GM18502 (cell line): ENCODE data around the gene CCDC138.

ENCODE experiments used
- ATAC-seq: cut with Tn5 transposase; IDR thresholded peaks from one replicate; pipeline ENCODE4 v1.9.1; 2021; ENCODE audit warnings: mild to moderate bottlenecking; ENCODE audit not compliant: unreplicated experiment, poor library complexity

The CCDC138 gene

DNA sequence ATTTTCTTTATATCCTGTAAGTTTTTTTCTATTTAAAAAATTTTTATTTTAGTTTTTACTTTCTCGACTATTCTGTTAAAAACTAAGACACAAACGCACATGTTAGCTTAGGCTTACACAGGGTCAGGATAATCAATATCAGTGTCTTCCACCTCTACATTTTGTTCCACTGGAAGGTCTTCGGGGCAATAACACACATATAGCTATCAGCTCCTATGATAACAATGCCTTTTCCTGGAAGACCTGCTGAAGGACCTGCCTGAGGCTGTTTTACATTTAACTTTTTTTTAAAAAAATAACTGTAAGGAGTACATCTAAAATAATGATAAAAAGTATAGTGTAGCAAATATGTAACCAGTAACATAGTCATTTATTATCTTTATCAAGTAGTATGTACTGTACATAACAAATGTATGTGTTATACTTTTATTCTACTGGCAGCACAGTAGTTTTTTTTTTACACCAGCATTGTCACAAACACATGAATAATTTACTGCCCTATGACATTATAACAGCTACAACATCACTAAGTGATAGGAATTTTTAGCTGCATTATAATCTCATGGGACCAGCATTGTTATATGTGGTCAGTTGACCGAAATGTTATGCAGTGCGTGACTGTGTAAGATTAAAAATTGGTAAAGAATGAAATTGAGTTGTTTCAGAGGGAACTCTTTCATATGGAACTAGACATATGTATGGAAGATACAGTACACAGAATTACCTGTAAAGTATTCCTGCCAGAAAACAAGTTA is 37.9 kb downstream of the CCDC138 start:
- no peak for ATAC-seq

DNA sequence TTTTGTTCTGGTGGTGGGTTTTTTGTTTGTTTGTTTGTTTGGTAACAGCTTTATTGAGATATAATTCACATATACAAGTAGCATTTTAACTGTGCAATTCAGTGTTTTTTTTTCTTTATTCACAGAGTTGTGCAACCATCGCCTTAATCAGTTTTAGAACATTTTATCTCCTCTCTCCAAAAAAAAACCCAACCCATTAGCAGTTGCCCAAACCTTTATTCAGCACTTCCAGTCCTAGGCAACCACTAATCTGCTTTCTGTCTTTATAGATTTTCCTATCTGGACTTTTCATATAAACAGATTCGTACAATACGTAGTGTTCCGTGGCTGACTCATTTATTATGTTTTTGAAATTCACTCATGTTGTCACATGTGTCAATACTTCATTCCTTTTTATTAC is 38.7 kb downstream of the CCDC138 start:
- ATAC-seq, result no peak

DNA sequence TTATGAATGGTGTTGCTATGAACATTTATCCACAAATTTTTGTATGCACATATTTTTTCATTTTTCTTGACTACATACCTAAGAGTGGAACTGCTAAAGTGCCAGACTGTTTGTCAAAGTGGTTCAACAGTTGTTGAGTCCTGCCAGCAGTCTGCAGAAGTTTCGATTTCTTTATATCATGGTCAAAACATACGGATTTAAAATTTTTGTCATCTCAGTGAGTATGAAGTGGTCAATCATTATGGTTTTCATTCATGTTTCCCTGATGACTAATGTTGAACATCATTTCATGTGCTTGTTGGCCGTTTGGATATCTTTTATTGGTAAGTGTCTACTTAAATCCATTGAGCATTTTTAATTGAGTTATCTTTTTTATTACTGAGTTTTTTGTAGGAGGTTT is 39.2 kb downstream of the CCDC138 start:
- ATAC-seq, result no peak

DNA sequence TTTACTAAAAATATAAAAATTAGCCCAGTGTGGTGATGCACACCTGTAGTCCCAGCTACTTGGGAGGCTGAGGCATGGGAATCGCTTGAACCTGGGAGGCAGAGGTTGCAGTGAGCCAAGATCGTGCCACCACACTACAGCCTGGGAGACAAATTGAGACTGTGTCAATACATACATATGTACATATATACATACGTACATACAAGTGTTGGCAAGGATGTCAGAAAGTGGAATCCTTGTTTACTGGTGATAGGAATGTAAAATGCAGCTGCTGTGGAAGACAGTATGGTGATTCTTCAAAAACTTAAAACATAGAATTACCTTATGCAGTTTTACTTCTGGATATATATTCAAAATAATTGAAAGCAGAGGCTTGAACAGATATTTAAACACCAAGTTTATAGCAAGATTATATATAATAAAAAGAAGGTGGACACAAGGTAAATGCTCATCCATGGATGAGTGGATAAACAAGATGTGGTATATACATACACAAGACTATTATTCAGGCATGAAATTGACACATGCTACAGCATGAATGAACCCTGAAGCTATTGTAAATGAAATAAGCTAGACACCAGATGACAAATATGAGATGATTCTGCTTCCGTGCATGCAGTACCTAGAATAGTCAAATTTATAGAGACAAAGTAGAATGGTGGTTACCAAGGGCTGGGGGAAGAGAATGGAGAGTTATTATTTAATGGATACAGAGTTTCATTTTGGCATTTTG is 43.2 kb downstream of the CCDC138 start:
- ATAC-seq, result no peak

DNA sequence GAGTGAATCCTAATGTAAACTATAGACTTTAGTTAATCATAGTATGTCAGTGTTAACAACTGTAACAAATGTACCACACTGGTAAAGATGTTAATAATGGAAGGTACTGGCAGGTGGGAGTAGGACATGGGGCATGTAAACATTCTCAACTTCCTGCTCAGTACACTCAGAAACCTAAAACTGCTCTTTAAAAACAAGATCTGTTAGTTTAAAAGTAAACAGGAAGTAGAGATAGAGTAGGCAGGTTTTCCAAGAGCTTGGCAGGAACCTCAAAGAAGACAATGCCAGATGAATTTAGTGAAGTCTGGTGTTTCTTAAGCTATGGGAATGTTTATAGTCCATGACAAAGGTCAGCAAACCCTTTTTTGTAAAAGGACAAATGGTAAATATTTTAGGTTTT is 46.6 kb downstream of the CCDC138 start:
- no peak for ATAC-seq

DNA sequence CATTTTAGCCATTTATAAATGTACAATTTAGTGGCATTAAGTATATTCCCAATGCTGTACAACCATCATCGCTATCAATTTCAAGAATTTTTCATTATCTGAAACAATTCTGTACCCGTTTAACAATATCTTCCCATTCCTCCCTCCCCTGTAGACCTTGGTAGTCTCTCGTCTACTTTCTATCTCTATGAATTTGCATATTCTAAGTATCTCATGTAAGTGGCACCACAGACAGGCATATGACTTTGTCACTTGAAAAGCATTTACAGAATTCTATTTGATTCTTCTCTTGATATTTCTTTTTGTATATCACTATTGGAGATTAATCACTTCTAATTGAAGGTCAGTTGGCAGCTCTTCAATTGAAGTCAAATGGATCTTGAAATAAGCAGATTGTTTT is 48.0 kb downstream of the CCDC138 start:
- no peak for ATAC-seq

DNA sequence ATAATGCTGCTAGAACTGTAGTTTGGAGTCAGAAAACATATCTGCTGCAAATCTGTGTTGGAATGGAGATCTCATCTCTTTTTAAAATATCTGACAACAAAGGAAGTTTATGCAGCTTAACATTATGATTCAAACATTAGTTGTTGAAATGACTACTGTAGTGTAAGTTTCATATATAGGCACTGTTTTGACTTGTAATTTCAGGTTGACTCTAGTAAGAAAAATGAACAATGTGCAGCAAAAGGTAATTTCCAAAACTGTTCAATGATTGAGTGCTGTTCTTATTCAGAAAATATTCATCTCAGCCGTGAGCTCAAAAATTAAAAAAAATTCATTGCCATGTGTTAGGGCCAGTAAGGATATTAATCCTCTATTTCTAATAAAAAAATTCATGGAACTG is 48.5 kb downstream of the CCDC138 start:
- ATAC-seq, result peak; percentile 47

DNA sequence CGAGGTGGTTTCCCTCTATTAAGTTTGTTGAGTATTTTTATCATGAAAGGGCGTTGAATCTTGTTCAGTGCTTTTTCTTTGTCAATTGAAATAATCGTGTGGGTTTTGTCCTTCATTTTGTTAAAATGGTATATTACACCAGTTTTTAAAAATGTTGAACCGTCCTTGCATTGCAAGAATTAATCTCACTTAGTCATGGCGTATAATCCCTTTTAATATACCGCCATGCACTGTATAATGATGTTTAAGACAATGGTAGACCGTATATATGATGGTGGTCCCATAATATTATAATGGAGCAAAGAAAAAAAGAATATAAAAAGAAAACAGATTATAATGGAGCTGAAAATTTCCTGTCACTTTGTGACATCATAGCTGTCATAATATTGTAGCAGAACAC is 50.6 kb downstream of the CCDC138 start:
- ATAC-seq, result no peak

DNA sequence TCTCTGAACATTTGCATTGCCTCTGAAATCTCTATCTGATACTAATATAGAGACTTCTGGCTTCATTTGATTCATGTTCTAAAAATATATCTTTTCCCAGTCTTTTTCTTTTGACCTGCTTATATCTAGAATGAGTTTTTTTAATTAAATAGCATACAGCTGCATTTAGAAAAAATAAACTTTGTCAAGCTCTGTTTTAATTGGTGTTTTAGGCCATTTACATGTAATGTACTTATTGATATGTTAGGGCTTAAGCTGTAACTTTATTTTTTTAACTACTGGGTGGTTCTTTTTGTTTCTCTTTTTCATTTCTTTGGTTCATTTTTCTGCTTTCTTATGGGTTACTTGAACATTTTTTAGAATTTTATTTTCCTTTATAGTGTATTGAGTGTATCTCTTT is 54.9 kb downstream of the CCDC138 start:
- ATAC-seq, result no peak

DNA sequence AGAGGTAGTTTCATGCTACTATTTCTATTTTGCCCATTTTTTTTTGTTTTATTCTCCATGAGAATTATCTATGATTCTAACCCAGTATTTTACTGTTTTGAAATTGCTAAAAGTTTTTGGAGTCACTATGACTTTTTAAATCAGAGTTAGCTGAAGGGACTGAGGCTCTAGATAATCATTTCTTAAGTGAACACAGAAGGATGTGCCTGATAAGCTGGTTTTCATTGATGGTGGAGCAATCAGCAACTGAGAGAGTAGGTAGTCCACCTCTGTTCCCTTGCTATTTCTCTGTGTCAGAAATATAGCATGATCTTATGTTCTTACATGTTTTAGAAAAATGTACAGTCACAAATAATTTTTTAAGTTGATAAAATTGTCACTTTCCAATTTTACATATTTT is 59.4 kb downstream of the CCDC138 start:
- no peak for ATAC-seq

DNA sequence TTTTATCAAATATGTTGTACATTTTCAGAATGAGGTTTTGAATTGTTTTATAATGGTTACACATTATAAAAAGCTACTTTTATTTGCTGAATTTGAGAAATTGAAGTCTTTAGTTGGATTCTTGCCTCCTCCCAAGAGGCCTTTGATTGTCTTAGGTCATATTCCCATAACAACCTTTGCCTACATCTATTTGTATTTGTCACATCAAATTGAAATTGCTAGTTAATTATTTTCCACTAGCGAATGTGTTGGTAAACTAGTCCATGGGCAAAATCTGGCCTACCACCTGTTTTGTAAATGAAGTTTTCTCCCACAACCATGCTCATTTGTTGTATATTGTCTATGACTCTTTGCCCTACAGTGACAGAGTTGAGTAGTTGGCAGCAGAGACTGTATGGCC is 60.4 kb downstream of the CCDC138 start:
- no peak for ATAC-seq

DNA sequence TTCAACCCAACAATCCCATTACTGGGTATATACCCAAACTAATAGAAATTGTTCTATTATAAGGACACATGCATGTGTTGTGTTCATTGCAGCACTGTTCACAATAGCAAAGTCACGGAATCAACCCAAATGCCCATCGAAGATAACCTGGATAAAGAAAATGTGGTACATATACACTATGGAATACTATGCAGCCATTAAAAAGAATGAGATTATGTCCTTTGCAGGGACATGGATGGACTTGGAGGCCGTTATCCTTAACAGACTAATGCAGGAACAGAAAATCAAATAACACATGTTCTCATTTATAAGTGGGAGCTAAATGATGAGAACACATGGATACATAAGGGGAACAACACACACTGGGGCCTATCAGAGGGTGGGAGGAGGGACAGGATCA is 65.8 kb downstream of the CCDC138 start:
- ATAC-seq, result no peak

DNA sequence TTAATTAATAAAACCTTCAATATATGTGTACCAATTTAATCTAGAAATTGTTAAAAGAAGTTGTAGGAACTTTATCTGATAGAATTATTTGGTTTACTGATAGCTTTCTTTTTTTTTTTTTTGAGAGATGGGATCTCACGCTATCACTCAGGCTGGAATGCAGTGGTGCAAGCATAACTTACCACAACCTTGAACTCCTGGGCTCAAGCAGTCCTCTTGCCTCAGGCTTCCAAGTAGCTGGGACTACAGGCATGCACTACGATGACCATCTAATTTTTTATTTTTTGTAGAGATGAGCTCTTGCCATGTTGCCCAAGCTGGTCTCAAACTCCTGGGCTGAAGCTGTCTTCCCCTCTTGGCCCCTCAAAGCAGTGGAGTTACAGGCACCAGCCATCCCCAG is 66.8 kb downstream of the CCDC138 start:
- no peak for ATAC-seq

DNA sequence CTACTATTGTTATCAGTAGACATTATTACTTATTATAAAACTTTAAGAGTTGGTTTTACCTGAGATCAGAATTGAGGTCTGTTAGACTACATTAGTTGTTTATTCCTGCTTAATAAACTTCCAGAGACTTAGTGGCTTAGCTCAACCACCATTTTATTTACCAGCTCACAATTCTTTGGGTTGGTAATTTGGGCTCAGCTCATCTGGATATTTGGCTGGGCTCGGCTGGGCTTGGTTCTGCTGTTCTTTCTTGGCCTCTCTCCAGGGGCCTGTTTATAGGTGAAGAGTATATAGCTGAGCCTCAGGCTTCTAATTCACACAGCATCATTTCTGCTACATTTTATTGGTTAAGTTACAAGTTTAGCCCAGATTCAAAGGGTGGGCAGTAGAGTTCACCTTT is 67.9 kb downstream of the CCDC138 start:
- ATAC-seq, result no peak

DNA sequence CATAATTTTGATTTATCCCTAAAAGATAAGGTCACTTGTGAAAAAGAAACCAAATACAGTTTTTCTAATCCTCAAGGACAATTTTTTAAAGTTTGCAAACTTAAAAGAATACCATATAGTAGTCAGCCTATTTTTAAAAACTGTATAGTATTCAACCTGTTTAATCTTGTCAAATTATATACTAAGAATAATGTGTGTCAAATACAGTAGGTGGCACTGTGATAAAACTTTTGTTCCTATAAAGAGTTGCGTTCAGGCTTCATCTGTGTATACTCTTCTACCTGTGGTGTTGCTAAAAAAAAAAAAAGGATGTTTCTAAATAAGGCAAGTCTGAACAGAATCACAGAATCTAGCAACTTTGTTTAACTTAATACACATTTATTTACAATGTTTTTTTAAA is 68.6 kb downstream of the CCDC138 start:
- ATAC-seq, result no peak

DNA sequence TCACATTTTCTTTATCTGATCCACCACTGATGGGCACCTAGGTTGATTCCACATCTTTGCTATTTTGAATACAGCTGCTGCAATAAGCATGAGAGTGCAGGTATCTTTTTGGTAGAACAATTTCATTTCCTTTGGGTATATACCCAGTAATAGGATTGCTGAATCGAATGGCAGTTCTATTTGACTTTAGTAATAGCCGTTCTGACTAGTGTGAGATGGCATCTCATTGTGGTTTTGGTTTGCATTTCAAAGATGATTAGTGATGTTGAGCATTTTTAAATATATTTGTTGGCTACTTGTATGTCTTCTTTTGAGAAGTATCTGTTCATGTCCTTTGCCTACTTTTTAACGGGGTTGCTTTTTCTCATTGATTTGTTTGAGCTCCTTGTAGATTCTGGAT is 72.3 kb downstream of the CCDC138 start:
- no peak for ATAC-seq

DNA sequence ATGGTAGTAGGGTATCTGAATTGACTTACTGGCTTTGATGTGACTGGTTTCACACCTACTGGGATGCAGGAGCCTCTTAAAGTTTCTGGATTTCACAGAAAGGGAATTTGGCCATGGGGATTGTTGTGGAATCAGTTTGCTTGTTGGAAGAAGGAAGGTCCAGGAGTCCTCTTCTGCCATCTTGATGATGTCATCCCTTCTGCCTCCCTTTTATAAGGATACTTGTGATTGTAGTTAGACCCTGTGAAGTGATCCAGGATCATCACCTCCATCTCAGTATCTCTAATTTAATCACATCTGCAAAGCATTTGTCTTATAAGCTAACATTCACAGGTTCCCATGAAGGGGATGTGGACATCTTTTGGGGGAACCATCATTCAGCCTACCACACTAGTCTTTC is 79.5 kb downstream of the CCDC138 start:
- no peak for ATAC-seq

DNA sequence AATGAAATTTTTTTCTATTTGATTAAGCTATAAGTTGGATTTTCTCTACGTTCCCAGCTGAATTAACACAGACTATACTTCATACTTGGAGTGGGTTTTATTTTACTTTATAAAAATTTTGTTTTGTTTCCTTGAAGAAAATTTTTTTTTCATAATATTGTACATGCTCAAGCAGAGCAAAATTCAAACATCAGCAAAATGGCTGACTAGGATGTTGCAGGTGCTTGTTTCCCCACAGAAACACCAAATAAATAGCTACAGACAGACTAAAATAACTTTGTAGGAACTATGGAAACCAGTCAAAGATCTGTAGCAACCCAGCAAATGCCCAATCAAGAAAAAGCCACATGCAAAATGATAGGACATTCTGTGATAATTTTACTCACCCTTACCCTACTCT is 82.3 kb downstream of the CCDC138 start:
- no peak for ATAC-seq

DNA sequence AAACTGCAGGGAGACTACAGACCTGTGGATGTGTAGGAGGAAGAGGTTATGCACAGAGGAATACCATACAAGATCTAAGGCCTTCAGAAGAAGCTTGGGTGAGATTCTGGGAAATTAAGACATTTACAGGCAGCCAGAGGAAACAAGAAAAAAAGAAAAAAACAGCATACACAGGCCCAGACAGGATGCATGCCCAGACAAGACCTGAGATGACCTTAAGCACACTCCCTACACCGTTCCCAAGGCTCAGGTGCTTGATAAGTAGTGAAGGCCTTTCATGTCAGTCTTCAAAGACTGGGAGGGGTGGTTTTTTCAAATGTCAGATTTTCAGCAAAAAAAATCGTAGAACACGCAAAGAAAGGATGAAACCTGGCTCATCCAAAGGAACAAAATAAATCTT is 83.0 kb downstream of the CCDC138 start:
- ATAC-seq, result no peak

DNA sequence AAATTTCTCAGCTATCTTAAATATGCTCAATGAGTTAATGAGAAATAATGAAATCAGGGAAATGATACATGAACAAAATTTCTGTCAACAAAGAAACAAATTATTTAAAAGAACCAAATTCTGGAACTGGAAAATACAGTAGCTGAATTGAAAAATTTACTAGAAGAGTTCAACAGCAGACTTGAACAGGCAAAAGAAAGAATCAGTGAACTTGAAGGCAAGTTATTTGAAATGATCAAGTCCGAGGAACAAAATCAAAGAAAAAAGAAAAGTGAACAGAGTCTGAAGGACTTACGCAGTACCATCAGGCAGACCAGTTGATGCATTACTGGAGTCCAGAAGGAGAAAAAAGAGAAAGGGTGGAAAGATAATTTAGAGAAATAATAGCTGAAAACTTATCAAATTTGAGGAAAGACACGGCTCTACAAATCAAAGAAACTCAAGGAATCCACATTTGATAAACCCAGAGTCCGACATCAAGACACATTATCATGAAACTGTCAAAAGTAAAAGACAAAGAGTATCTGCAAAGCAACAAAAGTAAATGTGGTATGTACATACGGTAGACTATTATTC is 83.6 kb downstream of the CCDC138 start:
- ATAC-seq, result no peak

DNA sequence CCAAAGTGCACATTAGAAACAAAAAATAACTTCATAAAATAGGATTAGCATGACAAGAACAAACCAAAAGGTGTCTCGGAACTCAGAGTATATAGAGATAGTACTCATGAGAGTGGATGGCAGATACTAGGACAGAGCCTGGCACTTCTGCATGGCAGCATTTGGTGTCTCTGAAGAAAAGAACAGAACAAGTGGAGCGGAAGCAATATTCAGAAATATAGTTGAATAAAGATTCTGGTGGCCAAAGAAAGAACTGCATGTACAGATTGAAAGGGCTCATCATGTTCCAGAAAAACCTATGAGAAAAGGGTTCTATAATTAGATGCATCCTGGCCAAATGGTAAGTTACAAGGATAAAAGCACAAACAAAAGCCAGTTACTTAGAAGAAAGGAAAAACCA is 90.9 kb downstream of the CCDC138 start:
- no peak for ATAC-seq

DNA sequence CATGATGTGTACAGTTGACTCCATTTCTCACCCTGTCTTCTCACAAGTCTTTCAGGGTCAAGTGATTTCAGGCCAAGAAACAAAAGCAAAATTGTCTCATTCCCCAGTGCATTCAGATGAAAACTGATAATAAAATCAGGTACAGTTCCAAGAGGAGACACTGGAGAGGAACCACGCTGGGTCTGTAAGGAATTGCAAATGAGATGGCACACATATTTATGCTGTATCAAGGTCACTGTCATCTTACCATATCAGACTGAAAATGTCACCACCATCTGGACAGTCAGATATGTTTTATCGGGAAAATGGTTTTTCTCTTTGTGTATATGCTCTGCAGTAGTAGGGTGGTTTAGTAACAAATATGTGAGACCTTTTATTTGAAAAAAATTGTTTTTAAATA is 91.7 kb downstream of the CCDC138 start:
- ATAC-seq, result no peak
